ENCODE results near the gene WWOX.
"Not testable (repeated sequence)": the region's sequence is repeated elsewhere in the genome, so short reads cannot be mapped to it uniquely, and the experiment has no call there.

The WWOX gene

DNA sequence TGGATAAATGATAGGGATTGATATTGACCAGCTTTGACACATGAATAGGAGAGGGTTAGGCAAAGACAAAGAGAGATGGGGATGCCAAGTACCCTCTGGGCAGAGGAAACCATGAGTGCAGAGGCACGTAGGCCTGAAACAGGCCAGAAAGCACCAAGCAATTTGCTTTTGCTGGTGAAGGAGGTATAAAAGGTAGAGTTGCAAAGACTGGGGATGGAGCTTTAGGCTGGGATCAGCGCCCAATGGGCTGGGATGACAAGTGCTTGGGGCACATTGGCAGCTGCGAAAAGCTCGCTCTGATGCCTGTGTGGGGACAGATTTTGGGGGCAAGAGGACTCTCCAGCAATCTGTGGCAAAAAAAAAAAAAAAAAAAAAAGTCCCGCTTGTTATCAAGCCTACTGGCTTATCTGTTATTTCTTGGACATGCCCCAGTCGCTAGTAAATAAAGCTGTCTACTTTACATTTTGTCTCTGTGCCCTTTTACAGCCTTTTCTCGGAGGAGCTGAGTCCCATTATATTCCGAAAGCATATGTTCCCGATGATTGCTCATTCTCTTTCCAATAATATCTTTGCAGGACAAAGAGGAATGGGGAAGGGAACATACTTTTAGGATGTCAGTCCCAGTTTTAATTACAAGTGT, 922.7 kb downstream of the WWOX start:
- DNase-seq: no peak

DNA sequence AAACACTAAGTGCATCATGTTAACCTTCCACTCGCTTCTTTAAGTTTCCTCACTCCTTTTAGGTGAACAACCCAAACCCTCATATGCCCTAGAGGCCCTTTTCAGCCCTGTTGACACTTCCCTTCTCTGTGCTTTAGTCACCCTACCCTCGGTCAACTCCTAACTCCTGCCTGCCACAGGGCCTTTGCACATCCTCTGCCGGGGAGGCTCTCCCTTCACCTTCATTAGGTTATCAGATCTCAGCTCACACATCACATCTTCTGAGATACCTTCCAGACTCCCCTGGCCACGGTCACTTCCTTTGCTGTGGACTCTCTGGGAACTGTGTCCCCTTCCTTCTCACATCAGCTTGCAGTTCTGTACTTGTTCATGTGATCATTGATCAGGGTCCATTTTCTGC, 926.7 kb downstream of the WWOX start:
- no peak for DNase-seq
- TF ChIP-seq POLR2A (IDR thresholded peaks at IDR 0.05; ENCODE audit: low read length) (no peak), GATA1 (IDR thresholded peaks at IDR 0.05; ENCODE audit: low read depth, low read length) (no peak)

More for the DNA sequence above, 922.7 kb downstream of the WWOX start:
- TF ChIP-seq POLR2A (IDR thresholded peaks at IDR 0.05; ENCODE audit: low read length) (no peak), GATA1 (IDR thresholded peaks at IDR 0.05; ENCODE audit: low read depth, low read length) (no peak)

DNA sequence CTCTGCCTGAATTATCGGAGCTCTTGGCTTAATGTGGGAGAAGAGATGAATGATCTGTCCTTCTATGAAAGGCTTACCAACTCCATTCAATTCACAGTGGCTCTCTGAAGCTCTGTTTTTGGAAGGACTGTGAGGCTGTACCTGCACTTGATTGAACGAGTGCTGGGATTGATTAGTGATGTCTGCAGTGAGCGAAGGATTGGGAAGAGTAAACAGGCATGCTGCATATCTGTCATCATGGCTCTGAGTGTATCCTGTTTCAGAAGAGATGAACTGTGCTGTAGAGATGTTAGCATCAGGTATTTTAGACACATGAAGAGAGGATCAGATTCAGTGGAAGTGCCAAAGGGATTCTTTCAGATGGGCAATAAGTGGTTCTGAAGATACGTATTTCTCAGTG, 937.1 kb downstream of the WWOX start:
- TF ChIP-seq GATA1 (IDR thresholded peaks at IDR 0.05; ENCODE audit: low read depth, low read length) (no peak), POLR2A (IDR thresholded peaks at IDR 0.05; ENCODE audit: low read length) (no peak)

DNA sequence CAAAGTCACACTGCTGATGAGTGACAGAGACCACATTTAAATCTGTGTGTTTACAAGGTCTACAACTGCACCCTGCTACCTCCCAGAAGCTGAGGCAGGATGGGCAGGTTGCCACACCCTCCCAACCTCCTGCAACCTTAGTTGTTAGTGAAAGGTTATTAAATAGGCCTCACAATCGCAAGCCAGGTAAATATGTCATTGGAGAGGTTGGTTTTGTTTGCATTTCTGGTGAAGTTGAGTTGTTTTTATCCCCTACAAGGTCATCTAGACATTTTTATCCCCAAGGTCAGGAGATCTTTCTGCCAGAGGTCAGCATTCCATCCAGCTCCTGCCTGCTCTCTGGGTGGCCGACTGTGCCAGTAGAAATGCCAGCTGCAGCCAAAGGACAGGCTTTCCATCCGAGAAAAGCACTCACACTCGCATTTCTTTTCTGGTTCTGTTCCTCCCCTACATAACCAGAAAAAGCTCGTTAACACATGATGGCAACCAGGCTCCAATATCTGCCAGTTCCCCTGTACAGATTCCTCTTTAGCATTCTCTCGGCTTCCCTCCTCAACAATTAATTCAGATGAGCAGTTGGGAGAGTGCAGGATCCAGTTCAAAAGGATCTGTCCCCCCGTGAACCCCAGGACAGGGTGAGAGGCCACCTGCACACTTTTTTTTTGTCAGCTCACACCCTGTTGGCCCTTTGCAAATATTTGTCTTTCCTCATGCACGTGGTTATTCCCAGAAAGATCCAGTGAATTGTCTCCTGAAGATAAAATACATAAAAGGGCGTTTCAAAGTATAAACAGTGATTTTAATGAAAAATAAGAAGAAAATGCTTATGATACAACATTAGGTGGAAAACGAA, 938.3 kb downstream of the WWOX start:
- DNase-seq: no peak
- no peak for TF ChIP-seq POLR2A (IDR thresholded peaks at IDR 0.05; ENCODE audit: low read length)

More for the DNA sequence above, 937.1 kb downstream of the WWOX start:
- no peak for DNase-seq

DNA sequence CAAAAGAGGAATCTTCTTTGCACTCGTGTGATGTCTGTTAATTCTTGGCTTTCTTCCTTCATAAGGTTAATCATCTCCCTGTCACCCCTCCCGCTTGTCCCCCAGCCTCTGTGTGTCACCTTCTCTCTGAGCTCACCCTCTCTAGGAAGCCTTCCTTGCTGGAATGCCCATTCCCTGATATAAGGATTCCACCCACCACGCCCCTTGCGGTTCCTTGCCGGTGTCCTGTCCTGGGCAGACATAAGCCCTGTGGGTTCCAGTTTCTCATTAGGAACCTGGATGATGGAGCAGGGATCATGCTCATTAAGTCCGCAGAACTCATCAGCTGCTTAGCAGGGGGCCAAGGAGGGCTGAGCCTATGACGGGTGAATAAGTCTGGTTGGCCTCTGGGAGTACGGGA, 941.8 kb downstream of the WWOX start:
- no peak for DNase-seq
- TF ChIP-seq POLR2A (IDR thresholded peaks at IDR 0.05; ENCODE audit: low read length): no peak

DNA sequence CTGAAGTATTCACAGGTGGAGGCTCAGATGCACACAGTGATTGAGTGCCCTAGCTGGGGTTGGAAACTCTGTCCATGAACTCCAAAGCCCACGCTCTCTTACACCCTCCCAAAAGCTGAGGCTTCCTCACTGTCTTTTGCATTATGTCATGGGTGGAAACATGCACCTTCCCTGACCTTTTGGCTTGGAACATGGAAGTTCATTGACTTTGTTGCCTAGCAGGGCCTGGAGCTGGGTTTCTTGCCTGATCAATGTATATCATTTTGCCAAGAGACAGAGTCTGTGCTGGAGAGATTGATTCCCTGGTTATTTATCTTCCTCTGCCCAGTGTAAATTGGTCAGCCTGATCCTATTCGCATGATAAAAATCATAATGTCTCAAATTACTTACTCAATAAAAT, 942.7 kb downstream of the WWOX start:
- TF ChIP-seq GATA1 (IDR thresholded peaks at IDR 0.05; ENCODE audit: low read depth, low read length): no peak
- no peak for TF ChIP-seq POLR2A (IDR thresholded peaks at IDR 0.05; ENCODE audit: low read length)
- DNase-seq: no peak

DNA sequence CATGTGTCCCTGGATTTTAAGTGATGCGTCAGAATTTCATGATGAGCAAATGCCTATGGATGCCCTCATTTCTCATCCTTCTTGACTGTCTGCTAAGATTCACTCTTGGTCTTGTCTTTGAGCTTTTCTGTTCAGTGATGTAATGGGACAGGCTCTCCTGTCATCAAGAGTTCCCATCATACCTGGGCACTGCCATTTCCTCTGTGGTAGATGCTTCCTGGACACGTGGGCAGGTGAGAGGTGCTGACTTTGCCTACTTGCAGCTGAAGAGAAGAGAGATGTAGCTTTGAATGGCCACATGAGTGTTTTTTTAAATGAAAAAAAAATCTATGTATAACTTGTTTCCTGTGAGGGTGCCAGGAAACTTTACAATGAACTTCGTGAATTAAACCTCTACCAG, 943.4 kb downstream of the WWOX start:
- DNase-seq: no peak
- TF ChIP-seq POLR2A (IDR thresholded peaks at IDR 0.05; ENCODE audit: low read length): no peak
- TF ChIP-seq GATA1 (IDR thresholded peaks at IDR 0.05; ENCODE audit: low read depth, low read length): no peak

DNA sequence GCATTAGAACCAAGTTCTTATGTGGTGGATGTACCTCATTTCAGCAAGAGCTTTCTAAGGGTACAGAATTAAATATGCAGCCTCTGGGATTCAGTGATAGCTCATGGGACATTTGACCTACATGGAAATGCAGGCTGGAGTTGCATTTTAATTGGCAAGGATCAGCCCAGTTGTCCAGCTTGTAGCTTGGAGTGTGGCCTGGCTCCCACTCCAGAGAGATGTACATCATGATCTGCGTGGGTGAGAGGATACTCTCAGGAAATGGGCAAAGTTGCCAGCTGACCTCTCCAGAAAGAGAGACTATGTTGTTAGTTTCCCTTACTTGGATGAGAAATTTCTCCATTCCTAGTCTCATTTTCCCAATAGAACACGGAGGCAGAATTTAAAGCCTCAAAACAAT, 945.7 kb downstream of the WWOX start:
- no peak for TF ChIP-seq GATA1 (IDR thresholded peaks at IDR 0.05; ENCODE audit: low read depth, low read length)
- TF ChIP-seq POLR2A (IDR thresholded peaks at IDR 0.05; ENCODE audit: low read length): no peak
- DNase-seq: no peak

DNA sequence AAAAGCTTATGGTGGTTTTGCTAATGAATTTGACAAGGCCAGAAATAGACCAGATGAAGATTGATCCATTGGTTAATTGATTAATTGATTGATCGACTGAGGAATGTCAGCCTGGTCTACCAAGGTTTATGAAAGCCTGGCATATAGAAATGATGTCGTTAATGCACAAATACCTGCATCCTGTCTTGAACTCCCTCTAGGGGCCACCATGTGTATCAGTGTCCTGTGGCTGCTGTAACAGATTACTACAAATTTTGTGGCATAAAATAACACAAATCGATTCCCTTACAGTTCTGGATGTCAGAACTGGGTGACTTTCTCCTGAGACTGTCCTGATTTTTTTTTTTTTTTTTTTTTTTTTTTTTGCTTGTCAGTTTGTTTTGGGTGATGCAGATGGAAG, 947.9 kb downstream of the WWOX start:
- DNase-seq: peak in 1 of 2 experiments; percentile 2

DNA sequence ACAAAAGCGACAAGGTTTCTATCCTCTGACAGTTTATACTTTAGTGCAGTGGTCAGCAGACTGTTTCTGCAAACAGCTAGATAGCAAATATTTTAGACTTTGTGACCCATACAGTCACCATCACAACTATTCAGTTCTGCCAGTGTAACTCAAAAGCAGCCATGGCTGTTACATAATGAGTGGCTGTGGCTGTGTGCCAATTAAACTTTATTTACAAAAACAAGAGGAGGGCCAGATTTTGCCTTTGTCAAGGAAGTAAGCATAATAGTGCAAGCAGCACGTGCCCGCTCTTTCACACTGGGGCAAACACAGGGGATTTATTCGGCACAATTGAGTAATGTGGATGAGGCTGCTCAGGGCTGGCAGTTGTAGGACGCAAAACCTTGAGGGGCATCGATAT, 949.6 kb downstream of the WWOX start:
- DNase-seq: no peak
- TF ChIP-seq GATA1 (IDR thresholded peaks at IDR 0.05; ENCODE audit: low read depth, low read length): no peak
- TF ChIP-seq POLR2A (IDR thresholded peaks at IDR 0.05; ENCODE audit: low read length): no peak

More for the DNA sequence above, 947.9 kb downstream of the WWOX start:
- TF ChIP-seq GATA1 (IDR thresholded peaks at IDR 0.05; ENCODE audit: low read depth, low read length) (no peak), POLR2A (IDR thresholded peaks at IDR 0.05; ENCODE audit: low read length) (no peak)

DNA sequence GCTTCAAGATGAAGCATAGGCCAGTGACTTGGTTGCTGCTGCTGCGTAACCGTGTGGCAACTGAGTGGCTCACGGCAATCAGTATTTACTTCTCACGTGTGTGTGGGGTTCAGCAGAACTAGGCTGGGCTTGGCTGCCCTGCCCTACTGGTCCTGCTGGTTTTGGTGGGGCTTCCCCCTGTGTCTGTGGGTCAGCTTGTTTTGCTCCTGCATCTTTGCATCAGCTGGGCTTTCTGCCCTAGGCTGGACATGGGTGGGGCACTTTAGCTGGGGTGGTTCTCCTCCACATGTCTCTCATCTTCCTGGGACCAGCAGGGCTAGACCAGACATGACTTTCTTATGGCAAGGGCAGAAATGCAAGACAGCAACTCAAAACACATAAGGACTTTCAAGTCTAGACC, 950.6 kb downstream of the WWOX start:
- no peak for TF ChIP-seq POLR2A (IDR thresholded peaks at IDR 0.05; ENCODE audit: low read length)
- TF ChIP-seq GATA1 (IDR thresholded peaks at IDR 0.05; ENCODE audit: low read depth, low read length): no peak
- no peak for DNase-seq

DNA sequence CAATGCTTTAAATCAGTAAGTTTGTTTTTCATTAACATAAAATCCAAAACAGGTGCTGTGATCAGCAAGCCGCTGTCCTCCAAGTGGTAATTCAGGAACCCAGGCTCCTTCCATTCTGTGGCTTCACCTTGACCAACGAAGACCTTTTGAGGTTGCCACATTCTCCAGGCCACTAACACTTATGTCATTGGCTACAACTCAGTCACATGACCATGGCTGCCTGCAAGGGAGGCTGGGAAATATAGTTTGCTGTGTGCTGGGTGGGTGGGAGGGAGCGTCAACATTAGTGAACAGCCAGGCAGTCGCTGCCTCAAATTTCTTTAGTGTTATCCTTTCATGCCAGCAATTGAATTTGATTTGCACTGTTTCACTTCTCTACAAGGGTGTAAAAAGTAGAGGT, 951.9 kb downstream of the WWOX start:
- no peak for DNase-seq

DNA sequence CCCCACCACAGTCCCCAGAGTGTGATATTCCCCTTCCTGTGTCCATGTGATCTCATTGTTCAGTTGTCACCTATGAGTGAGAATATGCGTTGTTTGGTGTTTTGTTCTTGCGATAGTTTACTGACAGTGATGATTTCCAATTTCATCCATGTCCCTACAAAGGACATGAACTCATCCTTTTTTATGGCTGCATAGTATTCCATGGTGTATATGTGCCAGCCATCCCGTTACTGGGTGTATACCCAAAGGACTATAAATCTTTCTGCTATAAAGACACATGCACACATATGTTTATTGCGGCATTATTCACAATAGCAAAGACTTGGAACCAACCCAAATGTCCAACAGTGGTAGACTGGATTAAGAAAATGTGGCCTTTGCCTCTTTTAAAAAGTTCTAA, 952.7 kb downstream of the WWOX start:
- DNase-seq: not testable (repeated sequence)

More for the DNA sequence above, 951.9 kb downstream of the WWOX start:
- TF ChIP-seq POLR2A (IDR thresholded peaks at IDR 0.05; ENCODE audit: low read length): no peak
- TF ChIP-seq GATA1 (IDR thresholded peaks at IDR 0.05; ENCODE audit: low read depth, low read length): no peak

DNA sequence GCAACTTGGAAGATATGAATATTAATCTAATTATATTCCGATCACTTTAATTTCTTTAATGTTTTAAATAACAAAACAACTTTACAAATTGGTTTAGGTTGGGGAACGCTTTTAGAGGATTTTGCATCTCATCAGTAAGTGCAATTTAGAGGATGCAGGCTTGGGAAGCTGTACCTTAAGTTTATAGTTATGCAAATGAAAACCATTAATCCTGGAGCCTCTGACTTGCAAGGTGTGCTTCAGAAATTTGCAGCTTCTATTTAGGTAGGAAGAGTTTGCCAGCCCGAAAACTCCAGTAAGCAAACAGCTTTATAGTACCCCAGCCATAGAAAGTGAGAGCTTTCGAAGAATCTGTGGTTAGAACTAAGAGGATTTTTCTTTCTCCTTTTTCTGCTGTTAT, 954.1 kb downstream of the WWOX start:
- TF ChIP-seq GATA1 (IDR thresholded peaks at IDR 0.05; ENCODE audit: low read depth, low read length): no peak
- no peak for DNase-seq
